Left lung (tissue), 10 donors: ENCODE data around the gene SLC6A7. TPM values are rescaled to one million over a fixed set of nuclear protein-coding genes. Genes with fewer than 3 reads are reported as not detected.

Source experiments
- ATAC-seq: fragments of 200-7000 bp; cut with Tn5 transposase; one replicate; pipeline ENCODE4 v1.9.1; 2020; ENCODE audit warnings: moderate library complexity
- DNase-seq, 4 donors: peaks; one replicate each; pipeline ENCODE4 v3.0.0-alpha.2; 2013 to 2020
- H3K27ac ChIP-seq, 2 donors: fragments of 200-600 bp; sonication (generic) in 1 of 2; one replicate each; pipeline versions ENCODE4 v1.5.0 to v1.8.0; 2020 to 2021
- H3K27me3 ChIP-seq, 2 donors: fragments of 200-600 bp; sonication (generic) in 1 of 2; one replicate each; pipeline versions ENCODE4 v1.5.0 to v1.8.0; 2020 to 2021
- H3K36me3 ChIP-seq, 2 donors: fragments of 200-600 bp; sonication (generic) in 1 of 2; one replicate each; pipeline versions ENCODE4 v1.5.0 to v1.8.0; 2020 to 2021
- H3K4me1 ChIP-seq, 2 donors: fragments of 200-600 bp; one replicate each; pipeline ENCODE4 v1.8.0; 2021
- H3K4me3 ChIP-seq, 2 donors: fragments of 200-600 bp; sonication (generic) in 1 of 2; one replicate each; pipeline versions ENCODE4 v1.5.0 to v1.8.0; 2020 to 2021; ENCODE audit warnings: mild to moderate bottlenecking in 1 of 2
- H3K9me3 ChIP-seq, 2 donors: fragments of 200-600 bp; sonication (generic) in 1 of 2; one replicate each; pipeline versions ENCODE4 v1.5.0 to v1.8.0; 2020 to 2021
- intact Hi-C, 2 donors: fragments of 100-400 bp; cut with DNase I; formaldehyde crosslinking; loops; one replicate each; pipeline versions ENCODE4 v1.11.2 to v1.14.2; 2022
- polyA plus RNA-seq, 6 donors: library from polyadenylated mRNA; unstranded; fragments of 120-200 nt; gene quantifications; one replicate each; pipeline ENCODE4 v1.2.1, GENCODE V29; 2013; ENCODE audit not compliant: insufficient read length in 6 of 6
- total RNA-seq, 2 donors: library from RNA; stranded (reverse); fragmentation: NEBNext Ultra II Directional; extraction: Animal tissue kit (Norgen Biotek cat#: 25700); gene quantifications; one replicate each; pipeline ENCODE4 v1.2.1, GENCODE V29; 2021
- TF ChIP-seq, protein P1 (sequence below), 2 donors: fragments of 200-600 bp; sonication (generic) in 1 of 2; IDR thresholded peaks; one replicate each; pipeline versions ENCODE4 v1.5.0 to v1.8.0; 2021; ENCODE audit warnings: antibody characterized with exemption in 2 of 2
- donor health status: DM: no; HTN: yes; CAD: no.
- donor health status: DM: no; HTN: no; CAD: no.

SLC6A7 gene
- total and polyA plus RNA-seq, 8 donors = 0.13 TPM; not detected in 7

DNA sequence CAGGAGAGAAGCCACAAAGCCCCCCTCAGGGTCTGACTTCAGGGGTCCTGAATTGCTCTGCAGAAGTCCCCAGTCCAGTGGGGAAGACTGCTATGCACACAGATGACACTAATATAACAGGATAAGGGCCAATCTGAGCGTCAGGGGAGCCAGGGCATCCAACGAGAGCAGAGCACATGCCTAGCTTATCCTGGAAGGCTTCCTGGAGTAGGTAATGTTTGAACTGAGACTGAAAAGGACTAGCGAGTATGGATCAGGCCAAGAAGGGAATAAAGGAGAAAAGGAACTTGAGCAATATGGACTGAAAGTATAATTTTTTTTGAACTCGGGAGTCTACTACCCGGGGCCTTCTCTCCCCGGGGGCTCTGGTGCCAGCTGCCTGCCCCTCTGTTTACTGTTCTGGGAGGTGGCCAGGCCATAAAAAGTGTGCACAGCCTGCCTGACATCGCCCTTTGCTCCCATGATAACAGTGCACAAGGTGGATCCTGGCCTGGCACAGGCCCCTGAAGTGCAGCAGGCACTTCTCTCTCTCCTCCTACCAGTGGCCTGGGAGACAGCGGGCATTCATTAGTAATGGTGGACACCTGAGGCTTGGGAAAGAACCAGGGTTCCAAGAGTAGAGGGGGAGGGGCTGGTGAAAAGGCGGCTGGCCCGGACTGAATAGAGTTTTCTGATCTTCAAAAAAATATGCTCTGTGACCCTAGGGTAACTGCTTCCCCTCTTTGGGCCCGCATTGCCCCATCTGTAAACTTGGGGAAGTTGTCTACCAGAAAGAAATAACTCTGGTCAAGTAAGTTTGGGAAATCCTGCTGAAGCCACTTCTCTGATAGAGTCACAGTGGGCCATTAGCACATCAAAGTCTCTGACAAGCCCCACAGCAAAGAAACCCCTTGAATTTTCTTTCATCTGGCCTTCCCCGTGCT, 4.6 kb upstream of the SLC6A7 start:
- Histone ChIP-seq H3K4me1 (peaks cover 0 to 16% of the 10 kb centered on the region in 2 donors), H3K27ac (no peak overlapping the region), H3K4me3 (no peak overlapping the region), H3K9me3 (no peaks in the 10 kb centered on the region), H3K36me3 (no peaks in the 10 kb centered on the region), H3K27me3 (peaks cover 14 to 22% of the 10 kb centered on the region in 2 donors)
- TF ChIP-seq, protein P1, sequence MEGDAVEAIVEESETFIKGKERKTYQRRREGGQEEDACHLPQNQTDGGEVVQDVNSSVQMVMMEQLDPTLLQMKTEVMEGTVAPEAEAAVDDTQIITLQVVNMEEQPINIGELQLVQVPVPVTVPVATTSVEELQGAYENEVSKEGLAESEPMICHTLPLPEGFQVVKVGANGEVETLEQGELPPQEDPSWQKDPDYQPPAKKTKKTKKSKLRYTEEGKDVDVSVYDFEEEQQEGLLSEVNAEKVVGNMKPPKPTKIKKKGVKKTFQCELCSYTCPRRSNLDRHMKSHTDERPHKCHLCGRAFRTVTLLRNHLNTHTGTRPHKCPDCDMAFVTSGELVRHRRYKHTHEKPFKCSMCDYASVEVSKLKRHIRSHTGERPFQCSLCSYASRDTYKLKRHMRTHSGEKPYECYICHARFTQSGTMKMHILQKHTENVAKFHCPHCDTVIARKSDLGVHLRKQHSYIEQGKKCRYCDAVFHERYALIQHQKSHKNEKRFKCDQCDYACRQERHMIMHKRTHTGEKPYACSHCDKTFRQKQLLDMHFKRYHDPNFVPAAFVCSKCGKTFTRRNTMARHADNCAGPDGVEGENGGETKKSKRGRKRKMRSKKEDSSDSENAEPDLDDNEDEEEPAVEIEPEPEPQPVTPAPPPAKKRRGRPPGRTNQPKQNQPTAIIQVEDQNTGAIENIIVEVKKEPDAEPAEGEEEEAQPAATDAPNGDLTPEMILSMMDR (IDR thresholded peaks at IDR 0.05) = no peak
- peak; percentile 12 for ATAC-seq
- peak in 1 of 4 donors; percentile 30 for DNase-seq
- intact Hi-C loops = no loop called here

DNA sequence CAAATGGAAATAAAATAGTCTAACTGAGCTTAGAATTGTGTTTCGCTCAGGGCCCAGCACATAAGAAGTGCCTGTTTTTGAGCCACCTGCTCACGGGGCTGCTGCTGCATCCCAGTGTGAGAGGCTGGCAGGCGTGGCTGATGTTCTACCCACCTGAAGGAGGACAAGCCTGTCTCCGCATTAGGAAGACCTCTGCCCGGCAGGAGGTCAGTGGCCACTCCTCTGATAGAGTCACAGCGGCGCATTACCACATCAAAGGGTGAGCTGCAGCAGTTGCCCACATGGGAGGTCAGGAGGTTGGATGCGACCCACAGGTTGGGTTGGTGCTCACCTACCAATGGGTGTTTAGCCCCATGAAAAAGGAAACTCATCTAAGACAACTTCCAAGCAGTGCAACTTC, 3.7 kb upstream of the SLC6A7 start:
- no peak for ATAC-seq

DNA sequence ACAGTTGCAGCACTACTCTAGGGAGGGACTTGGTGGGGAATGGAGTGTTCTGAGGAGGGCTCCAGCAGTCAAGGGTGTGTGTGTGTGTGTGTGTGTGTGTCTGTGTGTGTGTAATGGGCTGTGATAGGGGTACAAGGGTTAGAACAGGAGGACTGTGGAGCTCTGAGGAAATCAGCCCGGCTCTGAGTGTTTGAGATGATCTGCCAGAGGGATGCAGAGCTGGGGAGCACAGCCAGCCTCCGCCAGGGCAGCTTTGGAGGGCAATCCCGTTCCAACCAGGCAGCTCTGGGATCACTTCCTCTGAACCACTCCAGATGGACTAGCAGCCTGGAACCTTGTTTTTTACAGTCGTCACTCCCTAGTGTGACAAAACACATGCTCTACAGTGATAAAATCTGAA, 3.0 kb upstream of the SLC6A7 start:
- Histone ChIP-seq H3K27ac (no peak overlapping the region), H3K4me1 (peaks cover 0 to 7% of the 10 kb centered on the region in 2 donors), H3K9me3 (no peaks in the 10 kb centered on the region), H3K27me3 (peaks cover 19 to 39% of the 10 kb centered on the region in 2 donors), H3K36me3 (no peaks in the 10 kb centered on the region), H3K4me3 (no peak overlapping the region)
- peak in 1 of 4 donors; percentile 18 for DNase-seq
- TF ChIP-seq, protein P1 (IDR thresholded peaks at IDR 0.05) = no peak
- ATAC-seq = no peak
- intact Hi-C loops = no loop called here

More for the DNA sequence above, 3.7 kb upstream of the SLC6A7 start:
- Histone ChIP-seq H3K4me3 (no peak overlapping the region), H3K9me3 (no peaks in the 10 kb centered on the region), H3K4me1 (peaks cover 0 to 10% of the 10 kb centered on the region in 2 donors), H3K27me3 (peaks cover 19 to 31% of the 10 kb centered on the region in 2 donors), H3K36me3 (no peaks in the 10 kb centered on the region), H3K27ac (no peak overlapping the region)
- intact Hi-C loops = no loop called here
- DNase-seq = peak in 1 of 4 donors; percentile 52
- TF ChIP-seq, protein P1 (IDR thresholded peaks at IDR 0.05) = no peak

DNA sequence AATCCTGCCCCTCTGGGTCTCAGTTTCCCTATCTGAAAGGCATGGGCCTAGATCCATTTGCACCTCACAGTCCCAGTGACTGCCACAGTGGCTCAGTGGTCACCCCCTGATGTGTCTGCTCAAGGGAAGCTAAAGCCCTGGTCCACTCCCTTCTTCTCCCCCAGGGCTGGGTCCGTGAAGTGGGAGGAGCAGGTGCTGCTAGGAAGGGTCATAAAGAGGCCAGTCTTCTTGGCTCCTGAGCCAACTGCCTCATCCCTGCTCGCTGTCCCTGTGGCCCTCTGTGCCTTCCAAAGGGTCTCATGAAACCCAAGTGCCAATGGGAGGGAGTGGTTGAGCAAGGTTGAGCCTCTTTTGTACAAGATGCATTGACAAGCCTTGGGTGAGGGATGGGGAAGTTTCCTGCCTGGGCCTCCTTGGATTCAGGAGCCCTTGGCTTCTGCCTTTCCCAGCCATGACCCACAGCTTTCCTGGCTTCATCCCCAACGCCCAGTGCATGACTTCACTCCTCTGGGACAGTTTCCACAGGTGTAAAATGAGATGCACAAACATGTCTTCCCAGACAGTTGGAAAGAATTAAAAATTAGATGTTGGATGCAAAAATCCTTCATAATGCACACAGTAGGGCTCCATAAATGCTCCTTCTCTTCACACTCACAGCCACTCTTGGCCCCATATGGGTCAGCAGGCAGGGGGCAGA, 1.6 kb upstream of the SLC6A7 start:
- Histone ChIP-seq H3K4me1 (peaks cover 0 to 7% of the 10 kb centered on the region in 2 donors), H3K9me3 (no peaks in the 10 kb centered on the region), H3K27ac (no peak overlapping the region), H3K4me3 (no peak overlapping the region), H3K36me3 (no peaks in the 10 kb centered on the region), H3K27me3 (peaks cover 19 to 53% of the 10 kb centered on the region in 2 donors)
- intact Hi-C loops = no loop called here
- TF ChIP-seq, protein P1 (IDR thresholded peaks at IDR 0.05) = no peak
- peak in 1 of 4 donors; percentile 37 for DNase-seq
- ATAC-seq = no peak

DNA sequence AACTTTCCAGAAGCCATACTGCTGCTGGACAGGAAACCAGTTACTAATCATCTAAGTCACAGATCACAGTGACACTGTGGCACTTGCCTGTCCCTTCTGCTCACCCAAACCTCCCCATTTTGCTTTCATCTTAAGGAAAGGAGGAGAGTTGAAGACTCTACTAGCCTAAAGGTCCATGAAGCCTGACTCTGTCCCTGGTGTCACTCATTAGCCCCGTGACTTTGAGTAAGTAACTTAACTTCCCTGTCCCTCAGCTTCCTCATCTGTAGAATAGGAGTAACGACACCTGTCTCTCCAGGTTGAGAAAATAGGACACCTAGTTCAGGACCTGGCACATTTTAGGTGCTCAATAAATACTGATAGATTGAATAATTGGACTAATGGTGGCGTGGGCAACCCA, 536 bp upstream of the SLC6A7 start:
- DNase-seq (no peak), ATAC-seq (no peak)
- Histone ChIP-seq H3K27me3 (peaks cover 19 to 54% of the 10 kb centered on the region in 2 donors), H3K9me3 (no peaks in the 10 kb centered on the region), H3K4me1 (peaks cover 0 to 7% of the 10 kb centered on the region in 2 donors), H3K4me3 (no peak overlapping the region), H3K36me3 (no peaks in the 10 kb centered on the region), H3K27ac (no peak overlapping the region)
- TF ChIP-seq, protein P1 (IDR thresholded peaks at IDR 0.05) = no peak
- intact Hi-C loops = no loop called here
